GM12878 (cell line): ENCODE data around the gene DOCK2. TPM values are rescaled to one million over a fixed set of nuclear protein-coding genes. Genes with fewer than 3 reads are reported as not detected.

Source experiments
- ATAC-seq: fragments of 200-7000 bp; cut with Tn5 transposase; 3 replicates; pipeline ENCODE4 v1.9.1; 2020; ENCODE audit warnings: mild to moderate bottlenecking, moderate library complexity
- BruUV-seq: library from RNA; stranded (reverse); fragments of 400-500 nt; replicated peaks from 2 replicates; lab custom pipeline; 2021; lab: Mats Ljungman, UMichigan
- CTCF ChIA-PET: fragments of 300-600 bp; sonication (Branson Sonifier 250); formaldehyde crosslinking; extraction: SDS; loops from one replicate; lab custom pipeline; 2021; ENCODE audit warnings: inconsistent platforms; lab: Yijun Ruan, JAX
- POLR2A ChIA-PET: fragments of 350-600 bp; formaldehyde crosslinking; extraction: SDS; loops from one replicate; lab custom pipeline; 2021; ENCODE audit warnings: inconsistent platforms; lab: Charles Lee
- RAD21 ChIA-PET: fragments of 300-600 bp; sonication (Branson Sonifier 250); formaldehyde crosslinking; loops from one replicate; lab custom pipeline; 2023; ENCODE audit warnings: antibody characterized with exemption; ENCODE audit not compliant: unreplicated experiment; lab: Charles Lee
- SMC1A ChIA-PET: fragments of 300-600 bp; sonication (Branson Sonifier 250); formaldehyde crosslinking; loops from one replicate; lab custom pipeline; 2023; ENCODE audit not compliant: unreplicated experiment, uncharacterized antibody; lab: Charles Lee
- DNase-seq: peaks from one replicate; pipeline ENCODE4 v3.0.0-alpha.2; 2011; ENCODE audit warnings: low read depth, low spot score
- FAIRE-seq: peaks from 3 replicates; lab custom pipeline; 2011; peaks lifted over from hg19 to GRCh38; lab: Jason Lieb, UNC
- H2AFZ ChIP-seq: 2 replicates; pipeline ENCODE4 v1.6.0; 2011; ENCODE audit warnings: low read depth, low read length, control low read depth; ENCODE audit not compliant: control insufficient read depth
- H3K27ac ChIP-seq: 2 replicates; pipeline ENCODE4 v1.5.1; 2011; ENCODE audit warnings: control low read depth; ENCODE audit not compliant: control insufficient read depth, insufficient read depth
- H3K27me3 ChIP-seq, 2 experiments: replicated peaks in 1 of 2; 2 replicates each; pipeline versions ENCODE4 v1.6.0 to v1.6.1; 2011; ENCODE audit warnings: low read length in 1 of 2; ENCODE audit not compliant: control insufficient read depth in 2 of 2, insufficient read depth in 2 of 2
- H3K36me3 ChIP-seq, 2 experiments: 2 replicates each; pipeline ENCODE4 v1.5.1; 2011; ENCODE audit warnings: low read length in 1 of 2; ENCODE audit not compliant: control insufficient read depth in 2 of 2, insufficient read depth in 2 of 2
- H3K4me1 ChIP-seq: 2 replicates; pipeline ENCODE4 v1.6.1; 2011; ENCODE audit warnings: mild to moderate bottlenecking, low read length, moderate library complexity, mixed read lengths; ENCODE audit not compliant: control insufficient read depth, insufficient read depth
- H3K4me2 ChIP-seq: 2 replicates; pipeline ENCODE4 v1.6.0; 2011; ENCODE audit warnings: control low read depth; ENCODE audit not compliant: control insufficient read depth, insufficient read depth
- H3K4me3 ChIP-seq: fragments of 200-600 bp; sonication (generic); 2 replicates; pipeline ENCODE4 v1.5.1; 2016
- H3K79me2 ChIP-seq: 2 replicates; pipeline ENCODE4 v1.6.0; 2011; ENCODE audit warnings: low read length; ENCODE audit not compliant: control insufficient read depth, insufficient read depth
- H3K9ac ChIP-seq: 2 replicates; pipeline ENCODE4 v1.8.0; 2011; ENCODE audit warnings: low read length, control low read depth, mixed read lengths; ENCODE audit not compliant: control insufficient read depth, insufficient read depth
- H3K9me3 ChIP-seq: replicated peaks from 3 replicates; pipeline ENCODE4 v1.5.1; 2011; ENCODE audit warnings: mild to moderate bottlenecking, low read length; ENCODE audit not compliant: control insufficient read depth, insufficient read depth
- H4K20me1 ChIP-seq: 2 replicates; pipeline ENCODE4 v1.6.0; 2011; ENCODE audit not compliant: control insufficient read depth, insufficient read depth
- CHD4 ChIP-seq: fragments of 200-600 bp; sonication (generic); IDR thresholded peaks from 2 replicates; pipeline ENCODE4 v1.6.1; 2016; ENCODE audit warnings: mild to moderate bottlenecking
- HDGF ChIP-seq: fragments of 450-650 bp; IDR thresholded peaks from 2 replicates; pipeline ENCODE4 v1.6.1; 2016; ENCODE audit warnings: antibody characterized with exemption
- PML ChIP-seq: IDR thresholded peaks from 2 replicates; pipeline ENCODE4 v1.6.1; 2012; ENCODE audit warnings: low read length, inconsistent platforms
- POLR2AphosphoS5 ChIP-seq: IDR thresholded peaks from 2 replicates; pipeline ENCODE4 v1.6.1; 2011; ENCODE audit warnings: mild to moderate bottlenecking, low read length, inconsistent platforms
- RAD21 ChIP-seq: IDR thresholded peaks from 2 replicates; pipeline ENCODE4 v1.6.1; 2011; ENCODE audit warnings: mild to moderate bottlenecking, low read depth, low read length, moderate library complexity; ENCODE audit not compliant: insufficient read depth
- WGBS: methylation state at CpG from one replicate; pipeline ENCODE4 v1.1.6; 2016; ENCODE audit warnings: low lambda C conversion rate; ENCODE audit not compliant: insufficient replicate concordance, insufficient coverage; ENCODE audit errors: missing lambda C conversion rate; 5-methylcytosine and 5-hydroxymethylcytosine counted together
- in situ Hi-C: fragments of 300-500 bp; cut with MboI; formaldehyde crosslinking; loops from 9 replicates; pipeline ENCODE4 v1.14.3; 2018; ENCODE audit warnings: mixed read lengths
- intact Hi-C: fragments of 100-400 bp; cut with micrococcal nuclease; formaldehyde crosslinking; loops from one replicate; pipeline ENCODE4 v1.14.2; 2022; ENCODE audit not compliant: unreplicated experiment
- polyA plus RNA-seq, 11 experiments: library from polyadenylated mRNA; depleted of rRNA in 4 of 11; unstranded in 6 of 11; stranded (reverse) in 5 of 11; fragments of >200 nt; fragmentation: Nextera tagmentation in 4 of 11; fragmentation: Illumina TruSeq in 1 of 11; extraction: Ambion mirVana in 4 of 11; extraction: Trizol in 1 of 11; gene quantifications; 1 replicate in 1 of 11; 2 replicates in 10 of 11; pipeline versions ENCODE4 v1.2.1 to v1.2.3, GENCODE V29; 2011 to 2016; ENCODE audit warnings: inconsistent platforms in 2 of 11, missing spikeins in 2 of 11, low read depth in 1 of 11
- total RNA-seq, 4 experiments: library from RNA; depleted of rRNA in 3 of 4; stranded (reverse); fragments of >200 nt in 3 of 4; fragmentation: Illumina TruSeq in 1 of 4; extraction: Trizol in 1 of 4; gene quantifications; 2 replicates each; pipeline versions ENCODE4 v1.2.1 to v1.2.3, GENCODE V29; 2013 to 2021
- TF ChIP-seq, protein P1 (sequence below): fragments of 450-650 bp; formaldehyde crosslinking; IDR thresholded peaks from 2 replicates; pipeline ENCODE4 v1.4.0; 2022; ENCODE audit warnings: mild to moderate bottlenecking, moderate library complexity
- TF ChIP-seq, protein P2 (sequence below): fragments of 450-650 bp; formaldehyde crosslinking; IDR thresholded peaks from 2 replicates; pipeline ENCODE4 v1.4.0; 2020; ENCODE audit warnings: mild to moderate bottlenecking, moderate library complexity
- TF ChIP-seq, protein P3 (sequence below): fragments of 450-650 bp; IDR thresholded peaks from 2 replicates; pipeline ENCODE4 v1.6.1; 2017; ENCODE audit warnings: antibody characterized with exemption, mild to moderate bottlenecking, moderate library complexity

The DOCK2 gene
- total and polyA plus RNA-seq, 10 of the 15 experiments (the other 5 are each of a cell fraction or from before 2014, with no cell fraction given), result 34.2 to 192 (median 118) TPM

DNA sequence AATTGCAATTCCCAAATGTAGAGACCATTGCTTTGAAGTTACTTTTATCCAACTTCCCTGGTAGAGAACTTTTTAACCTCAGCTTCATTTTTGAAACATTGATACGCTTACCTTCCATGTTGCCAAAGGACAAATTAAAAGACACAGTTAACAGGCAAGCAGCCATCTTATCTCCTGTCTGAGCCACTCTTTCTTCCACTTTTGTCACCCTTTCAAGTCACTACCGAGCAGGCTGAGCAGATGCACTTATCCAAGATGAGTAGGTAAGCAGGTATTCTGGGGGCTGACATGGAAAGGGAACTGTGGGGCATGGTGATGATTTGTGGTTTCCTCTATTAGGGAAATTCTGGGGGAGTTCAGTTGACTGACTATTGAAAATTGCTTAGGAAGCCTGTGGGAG lies 66.7 kb downstream of the DOCK2 start (continued):
- TF ChIP-seq, protein P1, sequence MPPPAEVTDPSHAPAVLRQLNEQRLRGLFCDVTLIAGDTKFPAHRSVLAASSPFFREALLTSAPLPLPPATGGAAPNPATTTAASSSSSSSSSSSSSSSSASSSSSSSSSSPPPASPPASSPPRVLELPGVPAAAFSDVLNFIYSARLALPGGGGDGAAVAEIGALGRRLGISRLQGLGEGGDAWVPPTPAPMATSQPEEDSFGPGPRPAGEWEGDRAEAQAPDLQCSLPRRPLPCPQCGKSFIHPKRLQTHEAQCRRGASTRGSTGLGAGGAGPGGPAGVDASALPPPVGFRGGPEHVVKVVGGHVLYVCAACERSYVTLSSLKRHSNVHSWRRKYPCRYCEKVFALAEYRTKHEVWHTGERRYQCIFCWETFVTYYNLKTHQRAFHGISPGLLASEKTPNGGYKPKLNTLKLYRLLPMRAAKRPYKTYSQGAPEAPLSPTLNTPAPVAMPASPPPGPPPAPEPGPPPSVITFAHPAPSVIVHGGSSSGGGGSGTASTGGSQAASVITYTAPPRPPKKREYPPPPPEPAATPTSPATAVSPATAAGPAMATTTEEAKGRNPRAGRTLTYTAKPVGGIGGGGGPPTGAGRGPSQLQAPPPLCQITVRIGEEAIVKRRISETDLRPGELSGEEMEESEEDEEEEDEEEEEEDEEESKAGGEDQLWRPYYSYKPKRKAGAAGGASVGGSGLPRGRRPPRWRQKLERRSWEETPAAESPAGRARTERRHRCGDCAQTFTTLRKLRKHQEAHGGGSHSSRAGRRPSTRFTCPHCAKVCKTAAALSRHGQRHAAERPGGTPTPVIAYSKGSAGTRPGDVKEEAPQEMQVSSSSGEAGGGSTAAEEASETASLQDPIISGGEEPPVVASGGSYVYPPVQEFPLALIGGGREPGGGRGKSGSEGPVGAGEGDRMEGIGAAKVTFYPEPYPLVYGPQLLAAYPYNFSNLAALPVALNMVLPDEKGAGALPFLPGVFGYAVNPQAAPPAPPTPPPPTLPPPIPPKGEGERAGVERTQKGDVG (CRISPR knock-in tag), result peak; percentile 75; the same call in 1 of the 2 replicates
- TF ChIP-seq, protein P2, sequence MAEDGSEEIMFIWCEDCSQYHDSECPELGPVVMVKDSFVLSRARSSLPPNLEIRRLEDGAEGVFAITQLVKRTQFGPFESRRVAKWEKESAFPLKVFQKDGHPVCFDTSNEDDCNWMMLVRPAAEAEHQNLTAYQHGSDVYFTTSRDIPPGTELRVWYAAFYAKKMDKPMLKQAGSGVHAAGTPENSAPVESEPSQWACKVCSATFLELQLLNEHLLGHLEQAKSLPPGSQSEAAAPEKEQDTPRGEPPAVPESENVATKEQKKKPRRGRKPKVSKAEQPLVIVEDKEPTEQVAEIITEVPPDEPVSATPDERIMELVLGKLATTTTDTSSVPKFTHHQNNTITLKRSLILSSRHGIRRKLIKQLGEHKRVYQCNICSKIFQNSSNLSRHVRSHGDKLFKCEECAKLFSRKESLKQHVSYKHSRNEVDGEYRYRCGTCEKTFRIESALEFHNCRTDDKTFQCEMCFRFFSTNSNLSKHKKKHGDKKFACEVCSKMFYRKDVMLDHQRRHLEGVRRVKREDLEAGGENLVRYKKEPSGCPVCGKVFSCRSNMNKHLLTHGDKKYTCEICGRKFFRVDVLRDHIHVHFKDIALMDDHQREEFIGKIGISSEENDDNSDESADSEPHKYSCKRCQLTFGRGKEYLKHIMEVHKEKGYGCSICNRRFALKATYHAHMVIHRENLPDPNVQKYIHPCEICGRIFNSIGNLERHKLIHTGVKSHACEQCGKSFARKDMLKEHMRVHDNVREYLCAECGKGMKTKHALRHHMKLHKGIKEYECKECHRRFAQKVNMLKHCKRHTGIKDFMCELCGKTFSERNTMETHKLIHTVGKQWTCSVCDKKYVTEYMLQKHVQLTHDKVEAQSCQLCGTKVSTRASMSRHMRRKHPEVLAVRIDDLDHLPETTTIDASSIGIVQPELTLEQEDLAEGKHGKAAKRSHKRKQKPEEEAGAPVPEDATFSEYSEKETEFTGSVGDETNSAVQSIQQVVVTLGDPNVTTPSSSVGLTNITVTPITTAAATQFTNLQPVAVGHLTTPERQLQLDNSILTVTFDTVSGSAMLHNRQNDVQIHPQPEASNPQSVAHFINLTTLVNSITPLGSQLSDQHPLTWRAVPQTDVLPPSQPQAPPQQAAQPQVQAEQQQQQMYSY (CRISPR knock-in tag), result 0 out of 2 replicates have a peak, but pooled peaks have one; percentile 15

- peaks cover 23 to 50% of the 10 kb centered on the region in 2 experiments for H3K36me3 ChIP-seq
- ChIA-PET RAD21 (interaction anchor here (1.0 to 4.2 kb wide), 8 partner anchors 13 to 275 kb away, joined by 3 to 33 read pairs (median 4); partner anchors contain the start of gene INSYN2B), SMC1A (interaction anchor here (0.8 to 9.0 kb wide), 15 partner anchors 10 to 275 kb away, joined by 3 to 123 read pairs (median 5); partner anchors contain the start of gene INSYN2B), CTCF (interaction anchor here (0.6 to 3.1 kb wide), 5 partner anchors 12 to 275 kb away, joined by 3 to 20 read pairs (median 3); partner anchors contain the start of gene INSYN2B), POLR2A (interaction anchor here (1.2 to 1.6 kb wide), 4 partner anchors 12 to 101 kb away, joined by 3 to 6 read pairs (median 5); no protein-coding TSS in a partner anchor)
- H3K27me3 ChIP-seq, result no peaks in the 10 kb centered on the region
- peak overlapping the region; percentile 60 for H3K27ac ChIP-seq
- H3K4me1 ChIP-seq, result peaks cover 51% of the 10 kb centered on the region
- intact Hi-C loops, result loop anchor here (10.0 kb wide), 2 partner anchors 199 to 369 kb away; no protein-coding TSS in a partner anchor
- no peak overlapping the region for H3K4me3 ChIP-seq
- ATAC-seq (no peak), DNase-seq (no peak), FAIRE-seq (no peak)
- in situ Hi-C loops, result no loop called here
- H2AFZ ChIP-seq, result no peak overlapping the region
- H4K20me1 ChIP-seq, result no peaks in the 10 kb centered on the region
- no peaks in the 10 kb centered on the region for H3K9me3 ChIP-seq
- H3K79me2 ChIP-seq, result peaks cover 3% of the 10 kb centered on the region; the same call in 1 of the 2 replicates
- H3K4me2 ChIP-seq, result peak overlapping the region; percentile 36; the same call in 1 of the 2 replicates
- H3K9ac ChIP-seq, result no peak overlapping the region
- BruUV-seq, result no TSS peak
- 24% methylated on average over 2 of the region's 2 CpGs for WGBS
- TF ChIP-seq PML (no peak), HDGF (0 out of 2 replicates have a peak, but pooled peaks have one; percentile 11), RAD21 (no peak), CHD4 (no peak), POLR2AphosphoS5 (no peak)
- TF ChIP-seq, protein P3, sequence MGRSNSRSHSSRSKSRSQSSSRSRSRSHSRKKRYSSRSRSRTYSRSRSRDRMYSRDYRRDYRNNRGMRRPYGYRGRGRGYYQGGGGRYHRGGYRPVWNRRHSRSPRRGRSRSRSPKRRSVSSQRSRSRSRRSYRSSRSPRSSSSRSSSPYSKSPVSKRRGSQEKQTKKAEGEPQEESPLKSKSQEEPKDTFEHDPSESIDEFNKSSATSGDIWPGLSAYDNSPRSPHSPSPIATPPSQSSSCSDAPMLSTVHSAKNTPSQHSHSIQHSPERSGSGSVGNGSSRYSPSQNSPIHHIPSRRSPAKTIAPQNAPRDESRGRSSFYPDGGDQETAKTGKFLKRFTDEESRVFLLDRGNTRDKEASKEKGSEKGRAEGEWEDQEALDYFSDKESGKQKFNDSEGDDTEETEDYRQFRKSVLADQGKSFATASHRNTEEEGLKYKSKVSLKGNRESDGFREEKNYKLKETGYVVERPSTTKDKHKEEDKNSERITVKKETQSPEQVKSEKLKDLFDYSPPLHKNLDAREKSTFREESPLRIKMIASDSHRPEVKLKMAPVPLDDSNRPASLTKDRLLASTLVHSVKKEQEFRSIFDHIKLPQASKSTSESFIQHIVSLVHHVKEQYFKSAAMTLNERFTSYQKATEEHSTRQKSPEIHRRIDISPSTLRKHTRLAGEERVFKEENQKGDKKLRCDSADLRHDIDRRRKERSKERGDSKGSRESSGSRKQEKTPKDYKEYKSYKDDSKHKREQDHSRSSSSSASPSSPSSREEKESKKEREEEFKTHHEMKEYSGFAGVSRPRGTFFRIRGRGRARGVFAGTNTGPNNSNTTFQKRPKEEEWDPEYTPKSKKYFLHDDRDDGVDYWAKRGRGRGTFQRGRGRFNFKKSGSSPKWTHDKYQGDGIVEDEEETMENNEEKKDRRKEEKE, result no peak
These were observed 68.2 kb downstream of the DOCK2 start for GRCh38 chr5:169705322-169705721.
